IPS-18c (cell line): ENCODE data around the gene TYK2.

Experiments
- H3K4me3 ChIP-seq: 2 replicates; pipeline ENCODE4 v1.7.0; 2013; ENCODE audit warnings: low read depth, mild to moderate bottlenecking, low read length, moderate library complexity; ENCODE audit not compliant: insufficient read depth
- H3K9me3 ChIP-seq: one replicate; pipeline ENCODE4 v1.6.1; 2013; ENCODE audit warnings: mild to moderate bottlenecking, low read length, moderate library complexity; ENCODE audit not compliant: control insufficient read depth, insufficient read depth

The TYK2 gene

GRCh38 chr19:10305139-10305806 is 75.1 kb downstream of the TYK2 start:
- Histone ChIP-seq H3K9me3 (no peaks in the 10 kb centered on the region), H3K4me3 (no peak overlapping the region)
